Measurements from ENCODE around the gene TMEM163. TPM values are rescaled to one million over a fixed set of nuclear protein-coding genes. Genes with fewer than 3 reads are reported as not detected.

Gene TMEM163
- total RNA-seq, 1 experiment from 2014 or later = 0.12 TPM

DNA sequence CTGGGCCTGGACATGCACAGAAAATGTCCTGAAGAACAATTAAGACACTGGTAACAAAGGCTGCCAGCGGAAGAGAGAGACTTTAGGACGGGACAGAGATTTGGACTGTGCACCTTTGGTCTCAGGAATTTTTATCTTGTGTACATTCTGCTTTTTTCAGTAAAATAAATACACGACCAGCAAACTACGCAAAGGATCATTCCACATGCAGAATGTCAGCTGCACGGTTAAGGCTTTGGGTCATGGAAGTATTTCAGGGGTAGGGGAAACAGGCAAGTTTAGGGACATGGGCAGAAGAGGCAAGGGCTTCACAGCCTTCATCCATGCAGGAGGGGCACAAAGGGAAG is 11.5 kb downstream of the TMEM163 start:
- POLR2A ChIA-PET = no interaction called here
- DNase-seq (ENCODE audit: low read depth, low spot score) (no peak), ATAC-seq (no peak)
- Histone ChIP-seq H3K4me2 (ENCODE audit: low read length) (no peak overlapping the region), H3K27me3 (ENCODE audit: insufficient read depth, low read length) (peaks cover 23% of the 10 kb centered on the region), H2AFZ (ENCODE audit: low read depth, low read length, poor library complexity, severe bottlenecking) (no peak overlapping the region), H3K9ac (ENCODE audit: low read length) (no peak overlapping the region), H3K9me2 (ENCODE audit: insufficient read depth) (no peaks in the 10 kb centered on the region), H4K20me1 (ENCODE audit: insufficient read depth) (no peaks in the 10 kb centered on the region), H3K4me3 (replicated peaks in 1 of 2; ENCODE audit: low read depth in 1 of 2, low read length in 2 of 2) (no peak overlapping the region), H3K36me3 (ENCODE audit: control insufficient read depth in 1 of 2, insufficient read depth in 2 of 2, low read length in 2 of 2) (no peaks in the 10 kb centered on the region), H3K79me2 (ENCODE audit: insufficient read depth, low read length) (no peaks in the 10 kb centered on the region), H3K27ac (ENCODE audit: low read depth, low read length) (no peak overlapping the region), H3K4me1 (ENCODE audit: control insufficient read depth in 1 of 2, insufficient read depth in 2 of 2, low read length in 2 of 2) (no peaks in the 10 kb centered on the region), H3K9me3 (ENCODE audit: control insufficient read depth in 1 of 2, insufficient read depth in 1 of 2, low read depth in 1 of 2, low read length in 2 of 2) (no peaks in the 10 kb centered on the region)
- no TSS peak for BruUV-seq (replicated peaks)
- CTCF ChIA-PET = no interaction called here
- RAD21 ChIA-PET (ENCODE audit: low non-redundant PET in 1 of 2, low total read pairs in 2 of 2, uncharacterized antibody in 2 of 2, unreplicated experiment in 2 of 2) = no interaction called here
- TF ChIP-seq POLR2A (IDR thresholded peaks at IDR 0.05; ENCODE audit: borderline replicate concordance, extremely low read depth, insufficient read depth, insufficient read length) = no peak
- TF ChIP-seq, protein P1, sequence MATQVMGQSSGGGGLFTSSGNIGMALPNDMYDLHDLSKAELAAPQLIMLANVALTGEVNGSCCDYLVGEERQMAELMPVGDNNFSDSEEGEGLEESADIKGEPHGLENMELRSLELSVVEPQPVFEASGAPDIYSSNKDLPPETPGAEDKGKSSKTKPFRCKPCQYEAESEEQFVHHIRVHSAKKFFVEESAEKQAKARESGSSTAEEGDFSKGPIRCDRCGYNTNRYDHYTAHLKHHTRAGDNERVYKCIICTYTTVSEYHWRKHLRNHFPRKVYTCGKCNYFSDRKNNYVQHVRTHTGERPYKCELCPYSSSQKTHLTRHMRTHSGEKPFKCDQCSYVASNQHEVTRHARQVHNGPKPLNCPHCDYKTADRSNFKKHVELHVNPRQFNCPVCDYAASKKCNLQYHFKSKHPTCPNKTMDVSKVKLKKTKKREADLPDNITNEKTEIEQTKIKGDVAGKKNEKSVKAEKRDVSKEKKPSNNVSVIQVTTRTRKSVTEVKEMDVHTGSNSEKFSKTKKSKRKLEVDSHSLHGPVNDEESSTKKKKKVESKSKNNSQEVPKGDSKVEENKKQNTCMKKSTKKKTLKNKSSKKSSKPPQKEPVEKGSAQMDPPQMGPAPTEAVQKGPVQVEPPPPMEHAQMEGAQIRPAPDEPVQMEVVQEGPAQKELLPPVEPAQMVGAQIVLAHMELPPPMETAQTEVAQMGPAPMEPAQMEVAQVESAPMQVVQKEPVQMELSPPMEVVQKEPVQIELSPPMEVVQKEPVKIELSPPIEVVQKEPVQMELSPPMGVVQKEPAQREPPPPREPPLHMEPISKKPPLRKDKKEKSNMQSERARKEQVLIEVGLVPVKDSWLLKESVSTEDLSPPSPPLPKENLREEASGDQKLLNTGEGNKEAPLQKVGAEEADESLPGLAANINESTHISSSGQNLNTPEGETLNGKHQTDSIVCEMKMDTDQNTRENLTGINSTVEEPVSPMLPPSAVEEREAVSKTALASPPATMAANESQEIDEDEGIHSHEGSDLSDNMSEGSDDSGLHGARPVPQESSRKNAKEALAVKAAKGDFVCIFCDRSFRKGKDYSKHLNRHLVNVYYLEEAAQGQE (IDR thresholded peaks at IDR 0.05; ENCODE audit: low read depth) = no peak
- intact Hi-C loops (cut with micrococcal nuclease) = no loop called here

DNA sequence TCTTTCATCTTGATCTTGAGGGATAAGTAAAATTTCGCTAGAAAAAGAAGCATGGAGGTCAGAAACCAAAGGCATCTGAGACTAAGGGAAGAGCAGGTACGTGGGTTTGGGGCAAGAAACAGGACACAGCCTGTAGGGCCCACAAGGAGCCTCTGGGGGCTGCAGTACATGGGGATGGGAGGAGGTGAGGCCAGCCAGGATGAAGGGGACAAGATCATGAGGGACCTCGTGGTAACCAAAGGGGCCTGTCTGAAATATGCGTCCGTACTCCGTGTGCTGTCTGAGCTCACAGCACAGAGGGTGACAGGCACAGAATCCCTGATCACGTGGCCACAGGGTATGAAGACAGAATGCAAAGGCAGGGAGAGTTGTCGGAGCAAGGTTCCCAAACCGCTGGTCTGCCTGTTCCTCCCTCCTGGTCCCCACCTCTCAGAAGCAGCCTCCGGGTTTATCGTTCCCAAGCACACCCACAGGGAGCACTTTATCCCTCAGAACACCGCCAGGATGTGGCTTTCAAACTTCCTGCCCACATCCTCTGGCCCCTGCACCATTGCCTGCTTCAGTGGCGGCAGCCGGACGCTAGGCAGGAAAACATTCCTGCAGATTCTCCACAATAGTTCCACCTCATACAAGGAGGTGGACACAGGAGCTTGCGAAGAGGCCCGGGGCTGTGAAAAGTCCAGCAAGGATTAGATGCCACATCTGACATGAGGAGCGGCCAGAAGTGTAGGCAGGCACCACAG is 12.0 kb downstream of the TMEM163 start:
- no peaks in the 10 kb centered on the region for H4K20me1 ChIP-seq (ENCODE audit: insufficient read depth)
- peaks cover 19% of the 10 kb centered on the region for H3K27me3 ChIP-seq (ENCODE audit: insufficient read depth, low read length)
- no peak for ATAC-seq
- ChIA-PET RAD21 (ENCODE audit: low non-redundant PET in 1 of 2, low total read pairs in 2 of 2, uncharacterized antibody in 2 of 2, unreplicated experiment in 2 of 2) (no interaction called here), CTCF (no interaction called here), POLR2A (no interaction called here)
- intact Hi-C loops (cut with micrococcal nuclease) = no loop called here
- H3K9me3 ChIP-seq (ENCODE audit: control insufficient read depth in 1 of 2, insufficient read depth in 1 of 2, low read depth in 1 of 2, low read length in 2 of 2) = no peaks in the 10 kb centered on the region
- H3K9me2 ChIP-seq (ENCODE audit: insufficient read depth) = no peaks in the 10 kb centered on the region
- no TSS peak for BruUV-seq (replicated peaks)
- no peaks in the 10 kb centered on the region for H3K79me2 ChIP-seq (ENCODE audit: insufficient read depth, low read length)
- H3K4me1 ChIP-seq (ENCODE audit: control insufficient read depth in 1 of 2, insufficient read depth in 2 of 2, low read length in 2 of 2) = no peaks in the 10 kb centered on the region
- H3K4me3 ChIP-seq (replicated peaks in 1 of 2; ENCODE audit: low read depth in 1 of 2, low read length in 2 of 2) = no peak overlapping the region
- H3K4me2 ChIP-seq (ENCODE audit: low read length) = no peak overlapping the region
- no peaks in the 10 kb centered on the region for H3K36me3 ChIP-seq (ENCODE audit: control insufficient read depth in 1 of 2, insufficient read depth in 2 of 2, low read length in 2 of 2)
- H3K27ac ChIP-seq (ENCODE audit: low read depth, low read length) = no peak overlapping the region
- DNase-seq (ENCODE audit: low read depth, low spot score) = no peak
- TF ChIP-seq CBX3 (IDR thresholded peaks at IDR 0.05; ENCODE audit: low read depth) (no peak), TCF7L2 (IDR thresholded peaks at IDR 0.05; ENCODE audit: borderline replicate concordance, extremely low read depth, insufficient read depth, insufficient read length) (no peak), EZH2 (IDR thresholded peaks at IDR 0.05) (no peak), ZNF274 (IDR thresholded peaks at IDR 0.05; ENCODE audit: low read depth, low read length) (no peak), ZFX (IDR thresholded peaks at IDR 0.05) (no peak), SRF (IDR thresholded peaks at IDR 0.05; ENCODE audit: low read depth) (no peak), RAD21 (IDR thresholded peaks at IDR 0.05; ENCODE audit: low read depth) (no peak), FOSL1 (IDR thresholded peaks at IDR 0.05; ENCODE audit: low read depth) (no peak)
- TF ChIP-seq, protein P2, sequence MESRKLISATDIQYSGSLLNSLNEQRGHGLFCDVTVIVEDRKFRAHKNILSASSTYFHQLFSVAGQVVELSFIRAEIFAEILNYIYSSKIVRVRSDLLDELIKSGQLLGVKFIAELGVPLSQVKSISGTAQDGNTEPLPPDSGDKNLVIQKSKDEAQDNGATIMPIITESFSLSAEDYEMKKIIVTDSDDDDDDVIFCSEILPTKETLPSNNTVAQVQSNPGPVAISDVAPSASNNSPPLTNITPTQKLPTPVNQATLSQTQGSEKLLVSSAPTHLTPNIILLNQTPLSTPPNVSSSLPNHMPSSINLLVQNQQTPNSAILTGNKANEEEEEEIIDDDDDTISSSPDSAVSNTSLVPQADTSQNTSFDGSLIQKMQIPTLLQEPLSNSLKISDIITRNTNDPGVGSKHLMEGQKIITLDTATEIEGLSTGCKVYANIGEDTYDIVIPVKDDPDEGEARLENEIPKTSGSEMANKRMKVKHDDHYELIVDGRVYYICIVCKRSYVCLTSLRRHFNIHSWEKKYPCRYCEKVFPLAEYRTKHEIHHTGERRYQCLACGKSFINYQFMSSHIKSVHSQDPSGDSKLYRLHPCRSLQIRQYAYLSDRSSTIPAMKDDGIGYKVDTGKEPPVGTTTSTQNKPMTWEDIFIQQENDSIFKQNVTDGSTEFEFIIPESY (IDR thresholded peaks at IDR 0.05; ENCODE audit: extremely low read depth, insufficient replicate concordance, low read length) = no peak
- TF ChIP-seq, protein P3, sequence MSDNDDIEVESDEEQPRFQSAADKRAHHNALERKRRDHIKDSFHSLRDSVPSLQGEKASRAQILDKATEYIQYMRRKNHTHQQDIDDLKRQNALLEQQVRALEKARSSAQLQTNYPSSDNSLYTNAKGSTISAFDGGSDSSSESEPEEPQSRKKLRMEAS (IDR thresholded peaks at IDR 0.05) = no peak
- TF ChIP-seq, protein P4, sequence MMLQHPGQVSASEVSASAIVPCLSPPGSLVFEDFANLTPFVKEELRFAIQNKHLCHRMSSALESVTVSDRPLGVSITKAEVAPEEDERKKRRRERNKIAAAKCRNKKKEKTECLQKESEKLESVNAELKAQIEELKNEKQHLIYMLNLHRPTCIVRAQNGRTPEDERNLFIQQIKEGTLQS (IDR thresholded peaks at IDR 0.05) = no peak
- no peak overlapping the region for H3K9ac ChIP-seq (ENCODE audit: low read length)
- H2AFZ ChIP-seq (ENCODE audit: low read depth, low read length, poor library complexity, severe bottlenecking) = no peak overlapping the region

Data from HCT116 (cell line).